Fibroblast of villous mesenchyme (primary cell): ENCODE data around the gene NUTM2B. TPM values are rescaled to one million over a fixed set of nuclear protein-coding genes. Genes with fewer than 3 reads are reported as not detected.
"Not testable (repeated sequence)": the region's sequence is repeated elsewhere in the genome, so short reads cannot be mapped to it uniquely, and the experiment has no call there.

Experiments used
- DNase-seq: peaks from one replicate; pipeline ENCODE4 v3.0.0-alpha.2; 2010; ENCODE audit warnings: low read depth
- H3K4me3 ChIP-seq: 2 replicates; pipeline ENCODE4 v1.5.1; 2011; ENCODE audit warnings: low read depth, mild to moderate bottlenecking, low read length
- CTCF ChIP-seq: IDR thresholded peaks from 2 replicates; pipeline ENCODE4 v1.5.1; 2012; ENCODE audit warnings: low read depth, mild to moderate bottlenecking, low read length; ENCODE audit not compliant: insufficient read depth
- total RNA-seq: library from RNA; depleted of rRNA; stranded (reverse); fragments of >200 nt; gene quantifications from 2 replicates; pipeline ENCODE4 v1.2.3, GENCODE V29; 2012

NUTM2B gene
- total RNA-seq = 0.32 and 0.43 TPM in 2 replicates

- DNase-seq, H3K4me3 ChIP-seq: not testable (repeated sequence)
Observed at GRCh38 chr10:79702927-79703326, at the start of gene NUTM2B. Gene NUTM2B (plus strand): TSS chr10:79703227. CDS start chr10:79703610, 383 bp downstream.

GRCh38 chr10:79663287-79663686 is 39.7 kb upstream of the NUTM2B start:
- not testable (repeated sequence) for DNase-seq, H3K4me3 ChIP-seq

- not testable (repeated sequence) for DNase-seq, H3K4me3 ChIP-seq
Observed at GRCh38 chr10:79664686-79665085, 38.3 kb upstream of the NUTM2B start.

GRCh38 chr10:79669248-79669788 is 33.7 kb upstream of the NUTM2B start:
- not testable (repeated sequence) for H3K4me3 ChIP-seq
- DNase-seq = peak; percentile 13

GRCh38 chr10:79674878-79675277 is 28.1 kb upstream of the NUTM2B start:
- DNase-seq, H3K4me3 ChIP-seq: not testable (repeated sequence)

- not testable (repeated sequence) for H3K4me3 ChIP-seq, DNase-seq
Observed at GRCh38 chr10:79683026-79683883, 19.8 kb upstream of the NUTM2B start.

GRCh38 chr10:79683884-79684720 is 18.9 kb upstream of the NUTM2B start:
- H3K4me3 ChIP-seq, DNase-seq: not testable (repeated sequence)

GRCh38 chr10:79685044-79685685 is 17.9 kb upstream of the NUTM2B start:
- peak; percentile 28 for DNase-seq

GRCh38 chr10:79686595-79686994 is 16.4 kb upstream of the NUTM2B start:
- H3K4me3 ChIP-seq, DNase-seq: not testable (repeated sequence)

More at GRCh38 chr10:79685044-79685685, 17.9 kb upstream of the NUTM2B start:
- TF ChIP-seq CTCF = peak; percentile 9
- H3K4me3 ChIP-seq = not testable (repeated sequence)

GRCh38 chr10:79687406-79688150 is 15.4 kb upstream of the NUTM2B start:
- not testable (repeated sequence) for DNase-seq, H3K4me3 ChIP-seq

- not testable (repeated sequence) for DNase-seq, H3K4me3 ChIP-seq
Observed at GRCh38 chr10:79688798-79689197, 14.2 kb upstream of the NUTM2B start.

GRCh38 chr10:79696596-79696995 is 6.4 kb upstream of the NUTM2B start:
- not testable (repeated sequence) for DNase-seq, H3K4me3 ChIP-seq

GRCh38 chr10:79697141-79697540 is 5.9 kb upstream of the NUTM2B start:
- DNase-seq, H3K4me3 ChIP-seq: not testable (repeated sequence)

- not testable (repeated sequence) for DNase-seq
Observed at GRCh38 chr10:79700381-79700944, 2.6 kb upstream of the NUTM2B start.

GRCh38 chr10:79707017-79707416 is 4.0 kb downstream of the NUTM2B start:
- DNase-seq, H3K4me3 ChIP-seq: not testable (repeated sequence)

More at GRCh38 chr10:79700381-79700944, 2.6 kb upstream of the NUTM2B start:
- H3K4me3 ChIP-seq = not testable (repeated sequence)

- DNase-seq, H3K4me3 ChIP-seq: not testable (repeated sequence)
Observed at GRCh38 chr10:79714976-79715375, 11.9 kb downstream of the NUTM2B start.
